GM21367 (cell line): ENCODE results near the gene DHCR24.
"Not testable (repeated sequence)": the region's sequence is repeated elsewhere in the genome, so short reads cannot be mapped to it uniquely, and the experiment has no call there.

Experiments used
- ATAC-seq: cut with Tn5 transposase; IDR thresholded peaks from one replicate; pipeline ENCODE4 v1.9.1; 2021; ENCODE audit not compliant: unreplicated experiment

DHCR24 gene

DNA sequence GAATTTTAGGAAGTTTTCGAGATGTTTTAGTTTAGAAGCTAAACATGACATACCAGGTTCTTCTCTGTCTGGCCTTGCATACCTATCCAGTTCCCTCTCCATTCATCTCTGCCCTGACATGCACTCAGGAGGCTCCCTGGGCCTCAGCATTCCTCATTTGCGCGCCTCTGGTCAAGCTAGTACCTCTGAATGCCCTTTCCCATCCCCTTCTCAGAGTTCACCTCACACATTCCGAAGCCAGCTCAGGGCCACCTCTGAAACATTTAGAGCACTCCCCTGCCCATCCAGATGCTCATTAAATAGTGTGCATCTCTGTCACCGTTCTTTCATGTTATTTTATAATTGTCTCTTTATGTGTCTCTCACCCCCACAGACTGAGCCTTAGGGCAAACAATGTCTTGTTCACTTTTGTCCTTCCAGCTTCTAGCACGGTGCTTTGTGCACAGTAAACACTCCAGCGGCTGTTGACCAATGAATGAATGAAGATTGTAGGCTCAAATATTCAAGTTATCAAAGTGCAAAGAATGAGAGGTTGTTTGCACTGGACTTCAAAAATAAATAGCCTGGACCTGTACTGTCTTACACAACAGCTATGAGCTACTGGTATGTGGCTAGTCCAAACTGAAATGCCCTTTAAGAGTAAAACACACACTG is 1.2 kb upstream of the DHCR24 start:
- ATAC-seq = no peak

DNA sequence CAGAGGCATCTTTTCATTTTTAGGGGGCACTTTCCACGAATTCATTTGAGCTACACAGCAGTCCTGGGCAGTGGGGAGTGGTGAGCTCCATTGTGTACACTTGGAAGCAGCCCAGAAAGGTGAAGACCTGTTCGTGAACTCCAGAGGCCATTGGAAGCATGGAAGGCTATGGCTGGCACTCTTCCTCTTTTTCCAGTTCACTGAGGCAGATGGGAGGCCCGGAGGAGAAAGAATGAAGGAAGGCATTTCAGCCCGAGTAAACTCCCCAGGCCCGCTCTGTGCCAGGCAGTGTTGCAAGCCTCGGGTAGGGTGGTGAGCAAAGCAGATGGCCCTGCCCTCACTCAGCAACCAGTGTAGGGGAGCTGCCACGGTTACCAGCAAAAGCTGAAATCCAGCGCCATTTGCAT is 673 bp upstream of the DHCR24 start:
- no peak for ATAC-seq

DNA sequence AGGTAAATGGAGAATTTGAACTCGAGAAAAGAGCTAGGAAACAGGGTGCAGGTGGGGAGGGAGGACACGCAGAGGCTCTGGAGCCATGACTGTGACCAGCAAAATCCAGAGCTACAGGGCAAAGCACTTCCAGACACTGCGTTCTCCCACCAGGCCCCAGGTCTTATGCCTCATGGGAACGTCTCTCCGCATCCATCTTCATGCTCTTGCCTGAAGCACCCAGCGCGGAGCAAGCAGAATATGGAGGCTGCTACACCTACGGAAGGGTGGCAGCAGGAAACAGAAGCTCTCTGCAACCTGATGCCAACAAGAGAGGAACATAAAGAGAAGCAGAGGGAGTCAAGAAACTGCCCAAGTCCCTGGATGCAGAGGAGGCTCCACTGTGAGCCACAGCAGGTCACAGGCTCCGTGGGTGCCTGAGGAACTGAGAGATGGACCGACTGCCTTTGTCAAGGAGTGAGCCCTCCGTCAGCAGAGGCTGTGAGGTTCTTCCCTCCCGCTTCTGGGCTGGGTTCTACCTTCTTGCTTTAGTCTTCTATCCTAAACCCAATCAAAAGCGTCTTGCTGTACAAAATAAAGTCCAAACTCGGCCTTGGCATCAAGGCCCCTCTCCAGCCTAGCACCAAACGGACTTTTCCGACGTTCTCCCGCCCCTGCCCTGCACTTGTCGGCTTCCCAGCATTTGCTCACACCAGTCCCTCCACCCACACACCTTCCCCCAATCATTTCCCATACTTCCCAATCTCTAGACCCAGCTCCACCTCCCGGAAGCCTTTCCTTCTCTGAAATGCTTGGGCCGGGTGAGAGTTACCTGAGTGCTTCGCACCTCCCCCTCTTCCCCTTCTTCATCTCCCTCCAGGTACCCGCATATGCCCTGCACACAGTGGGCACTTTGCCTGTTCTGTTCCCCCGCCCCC is 930 bp downstream of the DHCR24 start:
- ATAC-seq = no peak

DNA sequence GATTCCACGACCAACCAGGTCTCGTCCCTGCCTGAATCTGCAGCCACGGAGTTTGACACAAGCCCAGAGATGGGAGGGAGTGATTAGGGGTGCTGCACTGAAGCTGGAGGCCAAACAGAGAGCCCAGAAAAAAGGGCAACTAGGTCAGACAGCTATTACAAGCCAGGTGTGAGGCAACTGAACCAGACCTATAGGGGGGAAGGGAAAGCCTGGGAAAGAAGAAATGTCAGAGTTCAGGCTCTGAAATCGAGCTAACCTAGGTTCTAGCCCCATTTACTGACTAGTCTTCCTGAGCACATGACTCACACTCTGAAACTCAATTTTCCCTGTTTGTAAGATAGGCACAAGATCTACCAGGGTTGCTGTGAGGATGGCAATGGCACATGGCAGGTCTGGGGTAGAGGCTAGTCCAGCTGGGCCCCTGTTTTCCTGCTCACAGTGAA is 1.7 kb downstream of the DHCR24 start:
- ATAC-seq = no peak

DNA sequence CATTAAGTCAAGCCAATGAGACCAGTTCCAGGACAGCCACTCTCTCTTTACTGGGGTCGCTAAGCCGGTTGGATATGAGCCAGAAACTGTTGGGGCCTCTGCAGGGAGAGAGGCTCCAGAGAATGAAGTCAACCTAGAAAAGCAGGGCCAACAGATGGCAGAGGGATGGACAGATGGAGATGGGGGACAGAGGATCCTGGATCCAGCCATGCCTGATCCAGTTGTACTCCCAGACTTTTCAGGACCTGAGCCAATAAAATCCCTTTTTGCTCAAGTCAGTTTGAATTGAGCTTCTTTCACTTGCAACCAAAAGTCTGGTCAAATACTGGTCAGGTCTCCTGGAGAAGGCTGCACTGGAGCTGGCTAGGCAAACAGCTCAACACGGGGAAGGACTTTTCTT is 2.2 kb downstream of the DHCR24 start:
- ATAC-seq = no peak

DNA sequence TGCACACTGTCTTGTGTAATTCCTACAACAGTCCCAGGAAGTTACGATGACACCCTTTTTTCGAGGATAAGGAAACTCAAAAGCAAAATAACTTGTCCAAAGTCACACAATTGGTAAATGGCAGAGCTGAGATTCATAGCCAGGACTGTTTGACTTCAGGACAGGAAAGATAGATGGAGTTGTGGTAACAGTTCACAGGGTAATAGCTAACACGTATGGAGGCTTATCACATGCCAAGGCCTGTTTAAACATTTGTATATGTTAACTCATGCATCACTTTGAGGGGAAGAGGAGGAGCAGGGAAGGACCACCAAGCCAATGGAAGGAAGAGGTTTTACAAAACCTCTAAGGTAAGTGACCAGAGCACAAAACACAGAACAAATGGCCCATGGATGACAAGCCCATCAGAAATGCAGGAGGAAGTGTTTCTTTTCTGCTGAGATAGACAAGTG is 2.8 kb downstream of the DHCR24 start:
- no peak for ATAC-seq

DNA sequence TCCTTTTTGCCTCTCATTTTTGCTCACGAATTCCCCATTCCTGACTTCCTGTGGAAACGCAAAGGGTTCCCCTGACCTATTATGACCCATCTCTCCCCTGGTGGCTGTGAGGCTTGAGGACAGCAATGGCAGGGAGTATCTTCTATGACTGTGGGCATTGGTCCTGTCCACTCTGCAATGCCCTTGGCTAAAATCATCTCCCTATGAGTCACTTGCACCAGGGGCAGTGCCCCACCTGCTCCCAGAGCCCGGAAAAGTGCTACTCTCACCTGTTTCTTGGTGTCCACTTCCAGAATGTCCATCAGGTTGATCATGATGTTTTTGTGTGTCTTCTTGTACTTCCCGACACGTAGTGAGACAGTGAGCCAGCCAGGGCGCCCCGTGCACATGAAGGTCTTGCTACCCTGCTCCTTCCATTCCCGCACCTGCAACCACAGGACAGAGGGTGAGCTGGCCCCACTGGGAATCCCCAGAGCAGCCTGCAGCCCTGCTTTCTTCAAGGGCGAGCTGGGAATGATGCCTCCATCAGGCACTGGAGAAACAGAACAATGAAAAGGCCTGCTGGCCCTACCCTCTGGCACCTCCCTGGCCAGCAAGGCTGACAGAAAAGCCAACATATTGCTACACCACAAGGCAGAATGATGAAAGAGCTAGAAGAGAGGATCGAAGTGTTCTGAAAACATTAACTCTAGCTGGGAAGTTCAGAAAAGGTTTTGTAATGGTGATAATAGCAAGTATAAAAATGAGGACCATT is 3.5 kb downstream of the DHCR24 start:
- no peak for ATAC-seq

DNA sequence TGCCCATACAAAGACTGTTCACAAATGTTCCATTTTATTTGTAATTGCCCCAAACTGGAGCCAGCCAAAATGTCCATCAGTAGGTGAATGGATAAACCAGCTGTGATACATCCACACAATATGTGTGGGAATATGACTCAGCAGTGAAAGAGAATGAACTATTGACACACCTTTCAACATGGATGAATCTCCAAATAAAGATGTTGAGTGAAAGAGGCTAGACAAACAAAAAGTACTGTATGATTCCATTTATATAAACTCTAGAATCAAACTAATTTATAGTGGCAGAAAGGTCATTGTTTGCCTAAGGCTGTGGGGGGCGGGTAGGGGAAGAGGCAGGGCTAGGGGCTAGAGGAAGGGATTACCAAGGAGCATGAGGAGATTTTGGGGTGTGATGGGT is 4.5 kb downstream of the DHCR24 start:
- ATAC-seq = no peak

DNA sequence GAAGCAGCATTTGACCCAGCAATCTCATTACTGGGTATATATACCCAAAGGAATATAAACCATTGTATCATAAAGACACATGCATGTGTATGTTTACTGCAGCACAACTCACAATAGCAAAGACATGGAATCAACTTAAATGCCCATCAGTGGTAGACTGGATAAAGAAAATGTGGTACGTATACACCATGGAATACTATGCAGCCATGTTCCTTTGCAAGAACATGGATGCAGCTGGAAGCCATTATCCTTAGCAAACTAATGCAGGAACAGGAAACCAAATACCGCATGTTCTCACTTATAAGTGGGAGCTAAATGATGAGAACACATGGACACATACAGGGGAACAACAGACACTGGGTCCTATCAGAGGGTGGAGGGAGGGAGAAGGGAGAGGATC is 5.4 kb downstream of the DHCR24 start:
- not testable (repeated sequence) for ATAC-seq

DNA sequence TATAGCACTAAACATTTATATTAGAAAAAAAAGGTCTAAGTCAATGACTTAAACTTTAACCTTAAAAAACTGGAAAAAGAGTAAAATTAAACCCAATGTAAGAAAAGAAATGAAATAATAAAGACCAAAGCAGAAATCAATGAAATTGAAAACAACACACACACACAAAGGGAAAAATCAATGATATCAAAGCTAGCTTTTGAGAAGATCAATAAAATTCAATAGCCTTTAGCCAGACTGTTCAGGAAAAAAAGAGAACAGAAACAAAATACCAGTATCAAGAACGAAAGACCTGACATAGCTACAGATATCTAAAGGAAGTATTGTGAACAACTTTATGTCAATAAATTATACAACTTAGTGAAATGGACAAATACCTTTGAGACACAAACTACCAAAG is 7.1 kb downstream of the DHCR24 start:
- ATAC-seq = no peak

DNA sequence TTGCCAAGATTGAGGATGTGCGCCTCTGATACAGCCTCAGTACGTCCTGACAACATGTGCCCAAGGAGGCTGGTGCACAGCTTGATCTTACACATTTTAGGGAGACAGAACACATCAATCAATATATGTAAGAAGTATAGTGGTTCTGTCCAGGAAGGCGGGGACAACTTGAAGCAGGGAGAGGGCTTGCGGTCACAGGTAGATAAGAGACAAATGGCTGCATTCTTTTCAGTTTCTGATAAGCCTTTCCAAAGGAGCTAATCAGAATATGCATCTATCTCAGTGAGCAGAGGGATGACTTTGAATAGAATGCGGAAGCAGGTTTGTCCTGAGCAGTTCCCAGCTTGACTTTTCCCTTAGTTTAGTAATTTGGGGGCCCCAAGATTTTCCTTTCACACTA is 10.2 kb downstream of the DHCR24 start:
- ATAC-seq = no peak

DNA sequence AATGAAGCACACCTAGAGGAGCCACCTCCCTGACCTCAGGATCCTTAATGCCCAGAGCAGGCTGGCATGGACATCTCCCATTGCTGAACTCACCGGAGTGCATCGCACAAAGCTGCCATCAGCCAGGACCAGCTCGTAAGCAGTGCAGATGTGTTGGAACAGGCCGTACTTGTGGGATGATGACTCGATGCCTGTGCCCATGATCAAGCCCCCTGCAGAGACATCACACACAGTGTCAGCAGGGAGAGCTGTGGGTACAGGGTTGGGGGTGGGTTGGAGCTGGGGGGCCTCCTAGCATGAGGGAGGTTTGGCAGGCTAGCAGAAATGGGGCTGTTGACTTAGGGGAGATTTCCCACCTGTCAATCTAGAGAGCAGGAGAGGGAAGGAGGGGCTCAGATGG is 12.0 kb downstream of the DHCR24 start:
- ATAC-seq = no peak

DNA sequence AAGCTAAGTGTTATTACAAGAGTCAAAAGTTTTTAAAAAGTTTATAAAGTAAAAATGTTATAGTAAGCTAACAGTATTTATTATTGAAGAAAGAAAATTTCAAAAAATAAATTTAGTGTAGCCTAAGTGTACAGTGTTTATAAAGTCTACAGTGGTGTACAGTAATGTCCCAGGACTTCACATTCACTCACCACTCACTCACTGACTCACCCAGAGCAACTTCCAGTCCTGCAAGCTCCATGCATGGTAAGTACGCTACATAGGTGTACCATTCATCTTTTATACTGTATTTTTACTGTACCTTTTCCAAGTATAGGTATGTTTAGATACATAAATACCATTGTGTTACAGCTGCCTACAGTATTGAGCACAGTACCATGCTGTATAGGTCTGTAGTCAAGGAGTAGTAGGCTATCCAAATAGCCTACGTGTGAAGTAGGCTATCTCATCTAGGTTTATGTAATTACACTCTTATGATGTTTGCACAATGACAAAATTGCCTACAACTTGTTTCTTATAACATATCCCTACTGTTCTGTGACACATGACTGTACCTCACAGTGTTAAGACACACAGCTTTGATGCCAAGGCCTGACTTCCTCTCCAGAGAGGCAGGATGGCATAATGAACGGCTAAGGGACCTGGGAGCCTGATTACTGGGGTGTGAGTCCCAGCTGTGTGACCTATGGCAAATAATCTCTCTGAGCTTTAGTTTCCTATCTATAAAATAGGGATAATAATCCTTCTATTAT is 12.7 kb downstream of the DHCR24 start:
- ATAC-seq = no peak

DNA sequence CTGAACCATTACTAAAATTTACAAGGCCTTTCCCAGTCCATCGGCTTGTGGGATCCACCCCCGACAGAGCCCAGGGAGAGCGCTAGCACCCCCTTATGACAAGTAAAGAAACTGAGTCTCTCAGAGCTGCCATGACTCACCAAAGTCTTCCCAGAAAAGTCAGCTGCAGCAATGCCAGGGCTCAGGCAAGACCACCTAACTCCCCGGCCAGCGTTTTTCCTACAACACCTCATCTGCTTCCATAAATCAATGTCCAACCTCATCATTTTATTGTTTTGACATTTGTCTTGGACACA is 15.0 kb downstream of the DHCR24 start:
- no peak for ATAC-seq

DNA sequence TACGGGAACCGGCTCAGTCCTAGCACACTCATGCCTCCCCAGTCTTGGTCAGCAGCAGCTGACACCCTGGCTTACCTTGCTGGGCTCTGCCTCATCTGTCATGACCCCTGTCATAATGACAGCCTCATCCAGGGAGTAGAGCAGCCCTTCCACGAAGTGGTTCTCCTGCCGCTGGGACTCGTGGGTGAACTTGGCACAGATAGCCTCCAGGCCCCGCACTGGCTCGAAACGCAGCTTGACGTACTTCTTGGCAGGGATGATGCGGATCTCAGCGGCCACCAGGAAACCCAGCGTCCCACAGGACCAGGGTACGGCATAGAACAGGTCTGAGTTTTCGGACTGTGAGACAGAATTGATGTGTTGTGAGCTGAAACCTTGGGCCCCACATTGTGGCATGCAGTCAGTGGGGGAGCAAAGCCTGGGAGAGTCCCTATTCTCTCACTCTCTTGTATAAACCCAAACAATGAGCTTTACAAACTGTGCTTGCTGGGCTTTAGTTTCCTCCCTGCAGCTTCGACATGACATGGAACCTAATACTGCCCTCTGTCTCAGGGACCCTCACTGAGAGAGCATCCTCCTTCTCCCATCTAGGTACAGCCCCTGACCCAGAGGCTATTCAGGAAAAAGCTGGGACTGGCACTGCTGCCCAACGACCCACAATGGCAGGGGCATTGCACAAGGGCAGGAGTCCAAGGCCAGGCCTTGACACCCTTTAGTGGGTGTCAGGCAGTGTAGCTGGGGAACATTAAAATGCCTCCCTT is 15.5 kb downstream of the DHCR24 start:
- no peak for ATAC-seq

DNA sequence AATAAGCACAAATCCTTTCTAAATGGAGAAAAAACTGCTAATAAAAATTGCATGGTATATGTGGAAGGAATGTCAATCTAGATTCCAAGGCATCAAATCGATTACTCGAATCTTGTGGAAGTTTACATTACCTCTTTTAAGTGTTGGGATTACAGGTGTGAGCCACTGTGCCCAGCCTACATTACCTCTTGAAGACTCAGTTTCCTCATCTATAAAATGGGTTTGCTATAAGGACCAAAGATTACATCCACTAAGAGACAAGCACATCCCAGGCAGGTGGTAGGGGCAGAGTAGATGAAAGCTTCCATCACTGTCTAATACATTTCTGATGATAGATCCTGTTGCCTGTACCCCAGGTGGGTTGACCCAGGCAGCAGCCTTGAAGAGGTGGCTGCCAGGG is 16.1 kb downstream of the DHCR24 start:
- no peak for ATAC-seq

DNA sequence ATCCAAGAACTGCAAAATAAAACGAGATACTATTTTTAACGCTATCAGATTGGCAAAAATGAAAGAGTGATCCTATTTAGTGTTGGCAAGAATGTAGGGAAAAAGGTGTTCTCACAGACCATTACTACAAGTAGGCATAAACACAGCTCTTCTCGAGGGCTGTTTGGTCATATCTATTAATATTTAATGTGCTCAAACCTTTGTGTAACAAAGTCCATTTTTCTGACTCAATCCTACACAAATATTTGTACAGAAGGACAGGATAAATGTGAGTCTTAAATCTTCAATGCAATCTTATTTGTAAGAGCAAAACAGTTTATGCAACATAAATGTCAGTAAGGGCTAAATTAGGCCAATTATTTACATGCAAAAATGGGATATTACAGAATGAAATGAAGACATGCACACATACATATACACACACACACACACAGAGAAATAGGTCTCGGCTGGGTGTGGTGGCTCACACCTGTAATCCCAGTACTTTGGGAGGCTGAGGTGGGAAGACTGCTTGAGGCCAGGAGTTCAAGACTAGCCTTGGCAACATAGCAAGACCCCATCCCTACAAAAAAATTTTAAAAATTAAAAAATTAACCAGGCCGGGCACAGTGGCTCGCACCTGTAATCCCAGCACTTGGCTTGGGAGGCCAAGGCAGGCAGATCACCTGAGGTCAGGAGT is 17.7 kb downstream of the DHCR24 start:
- ATAC-seq = no peak

DNA sequence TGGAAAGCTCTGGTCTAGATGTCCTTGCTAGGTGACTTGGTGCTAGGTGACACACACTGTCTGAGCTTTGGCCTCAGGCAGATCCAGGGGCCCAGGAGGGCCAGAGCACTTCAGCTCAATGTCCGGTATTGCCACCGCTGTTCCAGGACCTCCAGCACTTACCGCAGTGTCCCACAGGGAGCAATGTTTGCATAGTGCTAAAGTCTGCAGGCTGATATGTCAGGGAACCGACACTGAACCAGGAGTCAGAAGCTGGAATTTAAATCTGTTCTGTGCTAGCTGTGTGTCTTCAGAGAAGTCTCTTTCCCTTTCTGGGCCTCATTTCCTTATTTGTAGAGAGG is 19.3 kb downstream of the DHCR24 start:
- ATAC-seq = no peak

DNA sequence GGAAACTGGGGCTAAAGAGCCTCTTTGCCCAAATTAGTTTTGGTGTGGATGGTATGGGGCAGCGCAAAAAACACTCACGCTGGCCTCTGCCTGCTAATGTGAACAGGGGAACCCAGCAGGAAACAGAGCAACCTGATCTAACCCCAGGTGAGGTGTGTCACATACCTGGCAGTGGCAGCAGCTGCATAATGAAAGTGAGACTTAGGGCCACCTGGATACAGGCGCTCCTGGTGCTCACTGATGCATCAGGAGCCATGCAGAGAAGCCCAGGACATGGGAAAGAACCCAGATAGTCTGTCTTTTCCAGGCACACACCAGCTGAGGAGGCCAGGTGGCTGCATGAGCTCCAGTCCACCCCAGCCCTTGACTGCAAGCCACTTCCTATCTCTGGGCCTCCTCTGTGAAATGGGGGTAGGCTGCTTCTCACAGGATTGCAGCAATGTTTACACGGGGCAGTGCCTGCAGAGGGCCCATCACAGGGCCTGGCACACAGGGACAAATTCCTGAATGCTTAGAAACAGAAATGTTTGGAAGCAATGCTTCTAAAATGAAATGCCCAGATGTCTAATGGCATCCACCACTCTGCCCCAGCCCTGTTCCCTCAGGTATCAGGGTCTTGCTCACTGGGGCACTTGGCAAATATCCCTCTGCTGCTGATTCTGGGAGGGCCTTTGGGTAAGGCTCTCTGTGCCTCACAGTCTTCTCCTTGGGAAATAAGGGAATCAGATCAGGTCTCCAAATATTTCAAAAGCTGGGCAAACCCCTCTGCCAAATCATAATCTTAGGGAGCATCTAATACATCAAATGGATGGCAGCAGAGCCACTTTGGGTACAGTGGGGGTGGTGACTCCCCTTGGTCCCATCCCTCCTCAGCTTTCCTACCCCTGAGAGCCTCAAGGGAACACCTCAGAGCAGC is 19.9 kb downstream of the DHCR24 start:
- ATAC-seq = no peak
